Endodermal cell (in vitro differentiated cells): ENCODE measurements around the gene ARHGEF39. TPM values are rescaled to one million over a fixed set of nuclear protein-coding genes. Genes with fewer than 3 reads are reported as not detected.

Experiments
- microRNA-seq: library from miRNA; unstranded; fragments of <30 nt; microRNA quantifications from one replicate; pipeline ENCODE4 v1.2.0, GENCODE V29; 2020; ENCODE audit warnings: borderline microRNAs expressed
- total RNA-seq, 2 donors: library from RNA; stranded (reverse); fragmentation: NEBNext Ultra II Directional in 1 of 2; extraction: Animal tissue kit (Norgen Biotek cat#: 25700) in 1 of 2; gene quantifications; 2 replicates in 1 of 2; 3 replicates in 1 of 2; pipeline ENCODE4 v1.2.1, GENCODE V29; 2021

The ARHGEF39 gene
- total RNA-seq, 2 donors from 2014 or later = 22.1 to 36.4 TPM

Small RNA genes lying within 50 kb of the gene (microRNA-seq; reads per million reads assigned to microRNA genes)
- not detected for gene MIR6852

Other genes starting within 250 kb of the ARHGEF39 start
- 10 to 100 TPM; 17.2 to 21.0 TPM for gene RUSC2, start 175.1 kb downstream of the ARHGEF39 start, total RNA-seq
- gene TESK1, start 59.9 kb downstream of the ARHGEF39 start, total RNA-seq = 10 to 100 TPM; 30.7 to 35.2 TPM
- 1 to 10 TPM; 2.4 to 6.9 TPM for gene CD72, start 46.8 kb downstream of the ARHGEF39 start, total RNA-seq
- gene SIT1, start 14.3 kb downstream of the ARHGEF39 start, total RNA-seq = under 1 TPM in 1 of 2 donors, not detected in 1; 0.22 TPM
- over 10,000 TPM; 17,358 to 20,060 TPM for gene RMRP, start 7.2 kb downstream of the ARHGEF39 start, total RNA-seq
- gene CCDC107, start 6.9 kb downstream of the ARHGEF39 start, total RNA-seq = 10 to 100 TPM; 10.6 to 15.3 TPM
- gene CA9, start 8.7 kb upstream of the ARHGEF39 start, total RNA-seq = 1 to 10 TPM; 1.8 to 3.6 TPM
- 100 to 1,000 TPM; 191 to 251 TPM for gene TPM2, start 24.7 kb upstream of the ARHGEF39 start, total RNA-seq
- gene TLN1, start 67.0 kb upstream of the ARHGEF39 start, total RNA-seq = 100 to 1,000 TPM; 117 to 123 TPM
- gene CREB3, start 67.5 kb upstream of the ARHGEF39 start, total RNA-seq = 10 to 100 TPM; 28.1 to 33.6 TPM
- gene GBA2, start 84.0 kb upstream of the ARHGEF39 start, total RNA-seq = 100 to 1,000 TPM; 107 to 117 TPM
- gene RGP1, start 84.1 kb upstream of the ARHGEF39 start, total RNA-seq = 10 to 100 TPM; 24.6 to 30.1 TPM
- gene MSMP, start 89.1 kb upstream of the ARHGEF39 start, total RNA-seq = under 1 TPM in 1 of 2 donors, not detected in 1; 0.66 TPM
- 10 to 100 TPM; 22.9 to 26.0 TPM for gene NPR2, start 126.4 kb upstream of the ARHGEF39 start, total RNA-seq
- gene SPAG8, start 147.1 kb upstream of the ARHGEF39 start, total RNA-seq = 1 to 10 TPM; 1.2 to 1.4 TPM
- gene HINT2, start 149.8 kb upstream of the ARHGEF39 start, total RNA-seq = 10 to 100 TPM; 34.3 to 48.6 TPM
- under 1 TPM in 1 of 2 donors, not detected in 1; 0.22 TPM for gene FAM221B, start 163.5 kb upstream of the ARHGEF39 start, total RNA-seq
- 10 to 100 TPM; 12.8 to 18.3 TPM for gene TMEM8B, start 164.0 kb upstream of the ARHGEF39 start, total RNA-seq
- not detected for gene OR13J1, start 205.2 kb upstream of the ARHGEF39 start, total RNA-seq
- not detected for gene HRCT1, start 241.0 kb upstream of the ARHGEF39 start, total RNA-seq
- under 1 TPM in 1 of 2 donors, not detected in 1; 0.29 TPM for gene SPAAR, start 244.3 kb upstream of the ARHGEF39 start, total RNA-seq